Activated CD8-positive, alpha-beta memory T cell treated with anti-CD3 and anti-CD28 coated beads, Interleukin-2, amount 50 U/mL, for 24 hours (primary cell): ENCODE results near the gene MAML2.
"Not testable (repeated sequence)": the region's sequence is repeated elsewhere in the genome, so short reads cannot be mapped to it uniquely, and the experiment has no call there.

Experiments
- DNase-seq: peaks from one replicate; pipeline ENCODE4 v3.0.0-alpha.2; 2020; ENCODE audit errors: extremely low read depth

MAML2 gene

GRCh38 chr11:96186806-96187205 is 156.2 kb downstream of the MAML2 start:
- no peak for DNase-seq

DNA sequence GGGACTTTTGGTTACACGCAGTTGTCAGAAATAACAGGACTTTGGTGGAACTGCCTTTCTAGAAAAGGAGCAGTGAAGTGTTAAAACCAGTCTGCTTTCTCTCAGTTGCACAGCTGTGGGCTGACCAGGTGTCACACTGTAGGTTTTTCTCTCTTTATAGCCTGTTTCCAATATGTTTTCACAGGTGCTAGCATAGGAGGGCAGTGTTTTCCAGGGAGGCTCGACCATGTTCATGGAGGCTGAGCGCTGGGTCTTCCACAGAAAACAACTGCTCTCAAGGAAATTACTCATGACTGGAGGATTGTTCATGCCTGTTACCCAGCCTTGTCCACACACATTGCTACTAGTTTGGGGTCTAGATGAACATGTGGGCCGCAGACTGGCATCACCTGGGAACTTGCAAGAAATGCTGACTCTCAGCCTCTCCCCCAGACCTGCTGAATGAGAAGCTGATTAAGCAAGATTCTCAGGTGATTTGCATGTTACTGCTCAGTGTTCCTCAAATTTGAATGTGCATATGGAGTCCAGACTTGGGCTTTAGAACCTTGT is 157.7 kb downstream of the MAML2 start:
- DNase-seq: no peak

GRCh38 chr11:96180937-96181336 is 162.1 kb downstream of the MAML2 start:
- DNase-seq: not testable (repeated sequence)

DNA sequence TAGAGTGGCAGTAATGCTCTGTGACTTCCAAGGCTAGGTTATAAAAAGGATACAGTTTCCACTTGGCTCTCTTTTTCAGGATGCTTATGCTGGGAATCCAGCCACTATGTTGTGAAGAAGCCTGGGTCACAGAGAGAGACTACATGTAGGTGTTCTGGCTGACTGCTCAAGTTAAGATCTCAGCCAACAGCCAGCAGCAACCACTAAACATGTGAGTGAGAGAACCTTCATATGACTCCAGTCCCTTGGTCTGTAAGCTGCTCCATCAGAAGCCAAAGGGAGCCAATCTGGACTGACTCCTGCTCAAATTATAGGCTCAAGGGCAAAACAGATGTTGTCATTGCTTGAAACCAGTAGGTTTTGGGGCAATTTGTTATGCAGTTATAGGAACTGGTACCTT is 162.7 kb downstream of the MAML2 start:
- DNase-seq: no peak

- DNase-seq: no peak
Measured at GRCh38 chr11:96179905-96180304, 163.1 kb downstream of the MAML2 start.

DNA sequence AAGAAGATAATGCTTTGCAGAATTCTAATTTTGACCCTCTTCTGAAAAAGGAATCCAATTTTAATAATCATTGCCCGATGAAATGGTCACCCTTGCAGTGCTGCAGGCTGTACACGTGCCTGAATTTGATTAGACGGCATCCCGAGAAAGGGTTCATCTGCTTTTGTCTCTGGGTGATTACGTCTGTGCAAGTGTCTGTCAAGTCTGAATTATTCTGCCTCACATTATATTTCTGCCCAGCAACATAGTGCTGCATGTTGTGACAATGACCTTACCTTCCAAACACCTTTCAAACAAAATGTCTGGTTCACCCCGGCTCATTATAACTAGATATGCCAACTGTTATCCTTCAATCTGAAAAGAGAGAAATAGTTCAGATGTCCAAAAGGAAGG is 164.1 kb downstream of the MAML2 start:
- no peak for DNase-seq

GRCh38 chr11:96178049-96178886 is 164.7 kb downstream of the MAML2 start:
- DNase-seq: no peak

DNA sequence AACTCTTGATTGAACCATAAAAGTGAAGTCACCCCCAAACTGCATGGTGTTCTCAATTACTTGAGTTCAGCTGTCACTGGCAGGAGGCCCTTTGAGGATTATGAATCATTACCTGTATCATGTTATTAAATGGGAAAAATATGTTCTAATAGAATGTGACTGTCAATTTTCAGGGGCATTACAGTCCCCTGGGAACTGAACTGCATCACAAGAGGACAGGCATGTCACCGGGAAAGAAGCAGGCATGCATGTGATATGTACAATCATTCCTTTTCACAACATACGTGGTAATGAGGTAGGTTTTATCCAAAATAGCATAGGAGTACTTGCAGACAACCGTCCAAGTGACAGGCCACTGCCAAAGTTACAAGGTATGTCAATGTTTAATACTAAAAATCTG is 165.8 kb downstream of the MAML2 start:
- DNase-seq: no peak

GRCh38 chr11:96173906-96174305 is 169.1 kb downstream of the MAML2 start:
- DNase-seq: no peak

DNA sequence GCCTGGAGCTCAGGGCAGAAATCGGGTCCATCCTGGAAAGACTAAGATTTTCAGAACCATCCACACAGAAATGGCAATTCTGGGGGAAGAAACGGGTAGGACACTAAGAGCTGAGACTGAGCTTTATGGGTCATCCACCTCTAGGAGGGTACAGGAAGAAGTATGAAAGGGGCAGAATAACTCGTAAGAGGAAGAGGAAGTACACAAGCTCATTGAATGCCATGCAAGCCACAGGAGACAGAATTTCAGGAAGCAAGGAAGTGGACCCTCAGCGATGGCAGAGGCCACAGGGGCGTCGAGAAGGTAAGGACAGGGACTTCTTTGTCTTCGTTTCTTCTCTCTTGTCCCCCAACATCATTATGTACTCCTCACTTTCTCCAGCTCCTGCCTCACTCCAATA is 169.6 kb downstream of the MAML2 start:
- DNase-seq: no peak

- DNase-seq: no peak
Measured at GRCh38 chr11:96172604-96173003, 170.4 kb downstream of the MAML2 start.

DNA sequence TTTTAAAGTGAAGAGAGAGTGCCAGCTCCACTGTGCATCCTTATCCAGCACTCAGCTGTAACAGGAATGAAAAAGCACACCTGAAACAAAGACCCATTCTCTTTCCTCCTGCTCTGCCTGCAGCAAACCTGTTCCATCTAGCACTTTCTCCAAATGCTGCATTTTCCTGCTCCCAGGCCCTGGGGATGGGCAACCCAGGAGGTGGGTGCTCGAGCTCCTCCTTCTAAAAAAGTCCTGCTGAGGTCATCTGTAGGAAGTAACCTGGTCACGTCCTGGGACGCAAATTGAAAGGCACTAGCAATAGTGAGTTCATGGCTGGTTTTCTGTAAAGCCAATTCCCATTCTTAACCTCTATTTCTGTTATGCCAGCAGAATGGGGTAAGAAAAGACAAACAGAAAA is 173.7 kb downstream of the MAML2 start:
- DNase-seq: no peak

DNA sequence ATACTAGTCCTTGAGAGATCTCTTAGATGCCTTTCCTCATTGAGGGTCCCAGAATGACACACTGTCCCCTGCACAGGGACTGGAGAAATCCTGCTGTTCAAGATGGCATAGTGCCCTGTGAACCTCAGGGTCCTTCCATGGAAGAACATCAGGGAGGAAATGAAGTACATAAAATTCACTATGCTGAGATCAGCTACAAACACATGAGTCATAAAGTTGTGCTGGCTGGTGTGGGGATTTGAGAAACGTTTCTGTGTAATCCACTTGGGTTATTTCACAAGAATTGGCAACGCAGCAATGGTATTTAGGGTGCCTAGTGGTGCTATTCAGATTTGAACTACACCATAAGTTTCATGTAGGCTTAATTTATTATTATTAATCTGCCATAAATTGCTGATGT is 174.4 kb downstream of the MAML2 start:
- DNase-seq: no peak

DNA sequence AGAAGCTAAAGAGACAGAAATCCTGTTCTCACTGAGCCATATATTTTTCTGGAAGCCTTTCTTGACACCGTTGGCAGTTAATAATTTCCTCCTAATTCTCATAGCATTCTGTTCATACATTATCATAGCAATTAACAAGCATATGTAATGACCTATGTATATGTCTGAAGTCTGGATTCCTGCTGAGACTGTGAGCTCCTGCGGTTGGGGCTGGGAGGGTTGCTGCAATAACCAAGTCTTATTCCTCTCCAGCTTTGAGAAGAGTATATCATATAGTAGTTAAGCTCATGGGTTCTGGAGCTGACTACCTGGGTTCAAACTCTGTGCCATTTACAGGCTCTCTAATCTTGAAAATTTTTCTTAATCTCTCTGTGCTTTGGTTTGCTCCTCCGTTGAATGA is 175.2 kb downstream of the MAML2 start:
- DNase-seq: no peak

GRCh38 chr11:96167203-96167758 is 175.7 kb downstream of the MAML2 start:
- no peak for DNase-seq

DNA sequence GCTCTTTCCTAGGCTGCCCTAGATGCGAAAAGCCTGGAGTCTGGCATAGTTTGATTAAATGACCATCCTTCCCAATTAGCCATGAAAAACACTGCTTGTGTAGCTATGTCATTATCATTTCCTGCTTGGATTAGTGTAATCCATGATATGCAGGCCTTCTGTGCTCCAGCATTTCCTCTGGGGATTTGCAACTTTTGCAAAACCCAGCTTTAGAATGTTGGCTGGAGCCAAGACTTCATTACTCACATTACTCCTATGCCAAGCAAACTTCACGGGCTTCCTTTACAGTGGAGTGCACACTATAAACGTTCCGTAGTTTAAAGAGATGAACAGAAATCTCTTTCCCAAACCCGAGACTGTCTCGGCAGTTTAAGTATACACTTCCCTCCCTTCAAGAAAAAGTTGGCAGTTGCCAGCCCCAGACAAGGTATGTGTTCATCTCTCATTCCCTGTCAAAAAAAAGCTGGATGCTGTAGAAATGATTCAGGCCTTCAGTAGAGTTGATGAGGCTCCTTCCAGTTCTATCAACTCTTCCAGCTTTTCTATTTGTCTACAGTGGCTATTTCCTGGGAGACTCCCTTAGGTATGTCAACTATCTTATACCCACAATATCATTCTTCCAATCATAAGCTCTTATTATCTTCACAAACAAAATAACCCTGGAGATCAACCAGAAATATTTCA is 180.0 kb downstream of the MAML2 start:
- DNase-seq: no peak

GRCh38 chr11:96161307-96162089 is 181.5 kb downstream of the MAML2 start:
- DNase-seq: no peak

- no peak for DNase-seq
Measured at GRCh38 chr11:96160732-96161306, 182.2 kb downstream of the MAML2 start.

DNA sequence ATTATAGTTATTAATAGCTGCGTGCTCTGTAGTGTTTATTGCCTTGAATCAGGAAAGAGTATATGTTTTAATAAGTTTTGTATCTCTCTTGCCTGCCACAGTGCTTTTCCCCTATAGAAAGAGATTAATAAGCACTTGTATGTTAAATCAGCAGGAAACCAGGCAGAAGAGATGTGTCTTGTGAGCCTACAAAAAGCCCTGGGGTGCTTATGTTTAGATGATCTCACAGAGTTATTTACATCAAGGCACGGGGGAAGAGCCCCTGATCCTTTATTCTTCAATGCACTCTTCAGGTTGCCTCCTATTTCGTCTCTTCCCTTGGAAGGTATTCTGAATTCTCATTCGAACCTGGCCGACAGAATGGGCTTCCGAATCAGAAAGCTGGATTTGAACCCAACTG is 183.0 kb downstream of the MAML2 start:
- DNase-seq: no peak

DNA sequence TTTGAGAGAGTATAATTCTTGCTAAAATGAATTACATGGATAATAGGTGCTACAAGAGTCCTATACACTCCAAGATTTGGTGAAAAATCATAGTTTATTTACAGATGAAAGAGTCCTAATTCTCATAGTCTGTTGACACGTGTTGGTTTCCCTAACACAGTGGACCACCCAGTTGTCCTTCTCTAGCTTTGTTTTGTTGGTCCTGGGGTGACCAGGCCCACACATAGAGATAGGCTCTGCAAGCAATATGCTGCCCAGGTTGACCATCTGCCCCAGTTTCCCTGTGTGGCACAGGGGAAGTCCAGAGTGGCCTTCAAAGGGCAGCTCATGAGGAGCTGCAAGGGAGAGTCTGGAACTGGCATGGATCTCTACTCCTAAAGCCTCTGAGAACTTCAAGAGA is 184.9 kb downstream of the MAML2 start:
- no peak for DNase-seq

GRCh38 chr11:96157517-96157873 is 185.5 kb downstream of the MAML2 start:
- DNase-seq: no peak

DNA sequence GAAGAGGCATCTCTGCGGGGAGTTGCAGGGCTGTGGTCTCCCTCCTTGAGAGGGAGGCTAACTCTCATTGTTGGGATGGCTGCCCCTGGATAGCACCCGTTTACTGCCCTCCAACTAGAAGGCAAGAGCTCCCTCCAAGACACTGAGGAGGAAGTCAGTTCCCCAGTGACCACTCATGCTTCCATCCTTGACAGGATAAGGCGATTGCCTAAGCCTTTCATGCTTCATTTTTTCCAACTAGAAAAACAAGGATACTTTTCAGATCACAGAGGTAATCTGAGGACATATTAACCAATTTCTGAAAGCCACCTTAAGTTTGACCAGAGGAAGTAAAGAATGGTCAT is 186.6 kb downstream of the MAML2 start:
- DNase-seq: no peak
